K562 (cell line): ENCODE data around the gene SPACA9. TPM values are rescaled to one million over a fixed set of nuclear protein-coding genes. Genes with fewer than 3 reads are reported as not detected.
A peak's percentile ranks its signal among the peaks of the same experiment; 100 is the strongest.

ENCODE experiments used
- ATAC-seq: fragments of 200-7000 bp; cut with Tn5 transposase; 3 replicates; pipeline ENCODE4 v1.9.1; 2020; ENCODE audit warnings: moderate library complexity
- BruUV-seq: library from RNA; stranded (reverse); fragments of 400-500 nt; replicated peaks from 2 replicates; lab custom pipeline; 2021; lab: Mats Ljungman, UMichigan
- CTCF ChIA-PET: fragments of 300-600 bp; formaldehyde crosslinking; extraction: SDS; loops from one replicate; lab custom pipeline; 2021; ENCODE audit warnings: low intra/inter-chr PET ratio; lab: Yijun Ruan, JAX
- POLR2A ChIA-PET: fragments of 300-600, 350-650 bp; sonication (Branson Sonifier 250); formaldehyde crosslinking; extraction: SDS; loops from one replicate; lab custom pipeline; 2021; ENCODE audit warnings: antibody characterized with exemption, inconsistent platforms; lab: Yijun Ruan, JAX
- DNase-seq, 4 experiments: peaks; one replicate each; pipeline versions ENCODE4 v3.0.0 to v3.0.0-alpha.2; 2011 to 2018; ENCODE audit warnings: low spot score in 3 of 4, mixed read lengths in 3 of 4; ENCODE audit errors: extremely low read depth in 1 of 4
- FAIRE-seq: peaks from 2 replicates; lab custom pipeline; 2011; peaks lifted over from hg19 to GRCh38; lab: Jason Lieb, UNC
- H2AFZ ChIP-seq: 2 replicates; pipeline ENCODE4 v1.6.0; 2011; ENCODE audit warnings: low read depth, low read length, control low read depth, inconsistent platforms
- H3K27ac ChIP-seq: fragments of 200-600 bp; 3 replicates; pipeline ENCODE4 v1.8.0; 2011; ENCODE audit warnings: low read depth, mild to moderate bottlenecking, control low read depth, inconsistent platforms, low read length, moderate library complexity, mixed read lengths; ENCODE audit errors: extremely low read depth
- H3K27me3 ChIP-seq, 2 experiments: fragments of 300-600 bp in 1 of 2; 2 replicates in 1 of 2; 3 replicates in 1 of 2; pipeline versions ENCODE4 v1.6.0 to v1.8.0; 2011; ENCODE audit warnings: inconsistent platforms in 2 of 2, low read length in 2 of 2, mild to moderate bottlenecking in 1 of 2, mixed read lengths in 1 of 2, moderate library complexity in 1 of 2; ENCODE audit not compliant: control insufficient read depth in 2 of 2, insufficient read depth in 2 of 2
- H3K36me3 ChIP-seq: fragments of 300-600 bp; 3 replicates; pipeline ENCODE4 v1.8.0; 2011; ENCODE audit warnings: mild to moderate bottlenecking, low read length, inconsistent platforms; ENCODE audit not compliant: control insufficient read depth, insufficient read depth
- H3K4me1 ChIP-seq, 2 experiments: fragments of 200-600 bp in 1 of 2; replicated peaks in 1 of 2; 2 replicates in 1 of 2; 3 replicates in 1 of 2; pipeline versions ENCODE4 v1.5.1 to v1.8.0; 2011; ENCODE audit warnings: inconsistent platforms in 2 of 2, low read length in 2 of 2, mild to moderate bottlenecking in 1 of 2, mixed read lengths in 1 of 2, moderate library complexity in 1 of 2; ENCODE audit not compliant: control insufficient read depth in 2 of 2, insufficient read depth in 2 of 2
- H3K4me2 ChIP-seq: 2 replicates; pipeline ENCODE4 v1.6.1; 2011; ENCODE audit warnings: low read length, control low read depth, inconsistent platforms, mixed read lengths; ENCODE audit not compliant: insufficient read depth
- H3K4me3 ChIP-seq: fragments of 200-600 bp; sonication (generic), shearing (Covaris generic); 2 replicates; pipeline ENCODE4 v1.5.1; 2016; ENCODE audit warnings: control low read depth, inconsistent platforms
- H3K79me2 ChIP-seq: fragments of 200-600 bp; 3 replicates; pipeline ENCODE4 v1.8.0; 2011; ENCODE audit warnings: low read length, inconsistent platforms; ENCODE audit not compliant: control insufficient read depth, insufficient read depth
- H3K9ac ChIP-seq, 2 experiments: 2 replicates each; pipeline versions ENCODE4 v1.6.0 to v1.6.1; 2011; ENCODE audit warnings: low read depth in 2 of 2, low read length in 2 of 2, control low read depth in 1 of 2, inconsistent platforms in 1 of 2, mild to moderate bottlenecking in 1 of 2, mixed read lengths in 1 of 2; ENCODE audit not compliant: insufficient read depth in 1 of 2
- H3K9me1 ChIP-seq: one replicate; pipeline ENCODE4 v1.6.0; 2011; ENCODE audit warnings: inconsistent platforms, mild to moderate bottlenecking, low read length, moderate library complexity; ENCODE audit not compliant: control insufficient read depth, insufficient read depth
- H3K9me3 ChIP-seq: replicated peaks from 2 replicates; pipeline ENCODE4 v1.5.1; 2011; ENCODE audit warnings: low read depth, low read length, inconsistent platforms; ENCODE audit not compliant: control insufficient read depth, insufficient read depth
- H4K20me1 ChIP-seq: replicated peaks from 2 replicates; pipeline ENCODE4 v1.6.1; 2011; ENCODE audit warnings: low read length, inconsistent platforms, mixed read lengths; ENCODE audit not compliant: control insufficient read depth, insufficient read depth
- ILF3 ChIP-seq: fragments of 450-650 bp; IDR thresholded peaks from 2 replicates; pipeline ENCODE4 v1.6.1; 2018; ENCODE audit warnings: antibody characterized with exemption, mild to moderate bottlenecking, moderate library complexity, borderline replicate concordance
- MAZ ChIP-seq, 2 experiments: fragments of 450-650 bp in 1 of 2; sonication (generic) in 1 of 2; formaldehyde crosslinking; IDR thresholded peaks in 1 of 2; conservative IDR thresholded peaks in 1 of 2; 2 replicates each; pipeline versions ENCODE4 v1.4.0 to v1.5.0; 2020; ENCODE audit warnings: mild to moderate bottlenecking in 1 of 2, missing genetic modification reagents in 1 of 2
- PYGO2 ChIP-seq: fragments of 450-650 bp; IDR thresholded peaks from 2 replicates; pipeline ENCODE4 v1.6.1; 2016; ENCODE audit warnings: mild to moderate bottlenecking, missing genetic modification characterization, moderate library complexity, missing compliant biosample characterization
- RBM14 ChIP-seq: fragments of 200-400 bp; formaldehyde crosslinking; IDR thresholded peaks from 2 replicates; pipeline ENCODE4 v1.6.1; 2018; ENCODE audit warnings: low read depth, mild to moderate bottlenecking, low read length, moderate library complexity, borderline replicate concordance; ENCODE audit not compliant: insufficient read depth
- RNF2 ChIP-seq: sonication (generic); IDR thresholded peaks from 2 replicates; pipeline ENCODE4 v1.6.1; 2016
- ZNF431 ChIP-seq: sonication (generic); formaldehyde crosslinking; IDR thresholded peaks from 2 replicates; pipeline ENCODE4 v1.8.0; 2022; ENCODE audit warnings: mild to moderate bottlenecking, missing genetic modification reagents
- ZNF668 ChIP-seq: fragments of 250-450 bp; sonication (Bioruptor Pico); IDR thresholded peaks from 2 replicates; pipeline ENCODE4 v1.8.0; 2022; ENCODE audit warnings: mild to moderate bottlenecking, inconsistent platforms
- ZNF707 ChIP-seq: fragments of 250-450 bp; sonication (Bioruptor Pico); conservative IDR thresholded peaks from 2 replicates; pipeline ENCODE4 v1.8.0; 2022; ENCODE audit warnings: inconsistent platforms, mild to moderate bottlenecking, moderate library complexity
- ZNF75A ChIP-seq: fragments of 450-650 bp; formaldehyde crosslinking; IDR thresholded peaks from 2 replicates; pipeline ENCODE4 v1.4.0; 2020; ENCODE audit warnings: mild to moderate bottlenecking
- WGBS: fragments of 100-300 bp; shearing (Covaris generic); methylation state at CpG from one replicate; pipeline ENCODE4 v1.1.6; 2016; ENCODE audit warnings: low coverage, mixed read lengths; ENCODE audit not compliant: insufficient coverage; ENCODE audit errors: missing lambda C conversion rate; 5-methylcytosine and 5-hydroxymethylcytosine counted together
- in situ Hi-C: fragments of 300-500 bp; cut with MboI; formaldehyde crosslinking; loops from 4 replicates; pipeline ENCODE4 v1.15.0; 2018; ENCODE audit warnings: inconsistent platforms, mixed read lengths
- intact Hi-C: fragments of 100-400 bp; cut with micrococcal nuclease; formaldehyde crosslinking; loops from 2 replicates; pipeline ENCODE4 v1.14.2; 2022
- polyA plus RNA-seq, 8 experiments: library from polyadenylated mRNA; depleted of rRNA in 4 of 8; stranded (reverse) in 5 of 8; unstranded in 3 of 8; fragments of >200 nt; fragmentation: Nextera tagmentation in 2 of 8; fragmentation: Illumina TruSeq in 1 of 8; extraction: Ambion mirVana in 2 of 8; extraction: Trizol in 1 of 8; gene quantifications; 2 replicates each; pipeline versions ENCODE4 v1.2.1 to v1.2.3, GENCODE V29; 2011 to 2014; ENCODE audit warnings: inconsistent platforms in 1 of 8, missing spikeins in 1 of 8
- total RNA-seq, 7 experiments: library from RNA; depleted of rRNA in 6 of 7; stranded (reverse); fragments of >200 nt in 6 of 7; fragmentation: Illumina TruSeq in 2 of 7; extraction: Trizol in 2 of 7; gene quantifications; 2 replicates each; pipeline versions ENCODE4 v1.2.1 to v1.2.3, GENCODE V29; 2011 to 2021; ENCODE audit warnings: low replicate concordance in 1 of 7

The SPACA9 gene
- total and polyA plus RNA-seq, 9 of the 15 experiments (the other 6 are each of a cell fraction or from before 2014, with no cell fraction given): 0.06 to 0.51 (median 0.36) TPM

- Histone ChIP-seq H3K9me3 (no peaks in the 10 kb centered on the region), H3K79me2 (no peaks in the 10 kb centered on the region), H3K9me1 (no peaks in the 10 kb centered on the region), H4K20me1 (peaks cover 4% of the 10 kb centered on the region; the same call in 1 of the 2 replicates), H3K27me3 (peaks cover 43 to 68% of the 10 kb centered on the region in 2 experiments), H3K4me1 (0 out of 5 replicates have a peak, but pooled peaks cover 0 to 3% of the 10 kb centered on the region in 2 experiments), H3K36me3 (no peaks in the 10 kb centered on the region), H2AFZ (no peak overlapping the region), H3K4me3 (no peak overlapping the region), H3K9ac (no peak overlapping the region), H3K27ac (no peak overlapping the region), H3K4me2 (no peak overlapping the region)
- in situ Hi-C loops: no loop called here
- no peak for TF ChIP-seq ZNF75A (CRISPR knock-in tag)
- POLR2A ChIA-PET: interaction anchor here (0.7 to 1.7 kb wide), 3 partner anchors 8 to 38 kb away, joined by 3 to 6 read pairs (median 3); partner anchors contain the start of gene SPACA9
- ATAC-seq (no peak), FAIRE-seq (no peak), DNase-seq (no peak)
- 6% methylated on average over 18 of the region's 18 CpGs for whole genome bisulfite sequencing
- intact Hi-C loops: no loop called here
- BruUV-seq: no TSS peak
- CTCF ChIA-PET: no interaction called here
Measured at GRCh38 chr9:132887181-132888120, 8.8 kb downstream of the SPACA9 start.

- Histone ChIP-seq H3K27ac (no peak overlapping the region), H3K9me3 (no peaks in the 10 kb centered on the region), H3K4me1 (0 out of 5 replicates have a peak, but pooled peaks cover 0 to 3% of the 10 kb centered on the region in 2 experiments), H3K79me2 (no peaks in the 10 kb centered on the region), H3K4me3 (no peak overlapping the region), H3K4me2 (no peak overlapping the region), H2AFZ (no peak overlapping the region), H3K27me3 (peaks cover 41 to 61% of the 10 kb centered on the region in 2 experiments), H4K20me1 (peaks cover 4% of the 10 kb centered on the region; the same call in 1 of the 2 replicates), H3K9me1 (no peaks in the 10 kb centered on the region), H3K9ac (0 out of 4 replicates have a peak overlapping the region, but pooled peaks of 1 of the 2 experiments have one; percentile 23), H3K36me3 (no peaks in the 10 kb centered on the region)
- 17% methylated on average over 16 of the region's 18 CpGs for WGBS
- DNase-seq: no peak
- in situ Hi-C loops (no loop called here), intact Hi-C loops (no loop called here)
- POLR2A ChIA-PET: interaction anchor here (0.6 to 1.7 kb wide), 4 partner anchors 9 to 39 kb away, joined by 3 to 6 read pairs (median 3); partner anchors contain the start of gene SPACA9
- no TSS peak for BruUV-seq
- FAIRE-seq: no peak
- no peak; the same call in 2 of the 3 replicates for ATAC-seq
- CTCF ChIA-PET: no interaction called here
- no peak for TF ChIP-seq RNF2
- no peak for TF ChIP-seq RBM14
- TF ChIP-seq PYGO2 (tag): no peak
- no peak for TF ChIP-seq MAZ (CRISPR knock-in tag; conservative IDR thresholded peaks at IDR 0.05 in 1 of 2, IDR thresholded peaks at IDR 0.05 in 1 of 2)
- TF ChIP-seq ZNF668 (CRISPR knock-in tag): no peak
- TF ChIP-seq ZNF707 (CRISPR knock-in tag): no peak
- no peak for TF ChIP-seq ZNF431 (CRISPR knock-in tag)
- no peak for TF ChIP-seq ILF3
Measured at GRCh38 chr9:132888151-132888550, 9.5 kb downstream of the SPACA9 start.
